GM12801 (cell line): ENCODE results near the gene ERBB4.

Experiments used
- CTCF ChIP-seq: IDR thresholded peaks from one replicate; pipeline ENCODE4 v1.5.1; 2011; ENCODE audit warnings: control low read depth; ENCODE audit not compliant: insufficient read length; ENCODE audit errors: extremely low read depth

The ERBB4 gene

GRCh38 chr2:212427638-212428037, 111.0 kb downstream of the ERBB4 start:
- no peak for TF ChIP-seq CTCF

- no peak for TF ChIP-seq CTCF
Observed at GRCh38 chr2:212426637-212427412, 111.8 kb downstream of the ERBB4 start.

GRCh38 chr2:212424082-212424481, 114.5 kb downstream of the ERBB4 start:
- TF ChIP-seq CTCF: no peak

GRCh38 chr2:212423089-212423488, 115.5 kb downstream of the ERBB4 start:
- TF ChIP-seq CTCF: no peak

GRCh38 chr2:212421556-212422334, 116.9 kb downstream of the ERBB4 start:
- no peak for TF ChIP-seq CTCF

- TF ChIP-seq CTCF: no peak
Observed at GRCh38 chr2:212416086-212416485, 122.5 kb downstream of the ERBB4 start.

GRCh38 chr2:212414767-212415211, 123.8 kb downstream of the ERBB4 start:
- TF ChIP-seq CTCF: no peak
